H7 (cell line): Measurements from ENCODE around the gene DCUN1D2. TPM values are rescaled to one million over a fixed set of nuclear protein-coding genes. Genes with fewer than 3 reads are reported as not detected.
A peak's percentile ranks its signal among the peaks of the same experiment; 100 is the strongest.

Experiments used
- DNase-seq: peaks from one replicate; pipeline ENCODE4 v3.0.0; 2012
- H3K27me3 ChIP-seq: 2 replicates; pipeline ENCODE4 v1.6.0; 2011; ENCODE audit warnings: mild to moderate bottlenecking, low read length; ENCODE audit not compliant: control insufficient read depth, insufficient read depth
- H3K36me3 ChIP-seq: replicated peaks from 2 replicates; pipeline ENCODE4 v1.5.1; 2011; ENCODE audit warnings: low read length; ENCODE audit not compliant: control insufficient read depth, insufficient read depth
- H3K4me3 ChIP-seq: 2 replicates; pipeline ENCODE4 v1.5.1; 2011; ENCODE audit warnings: low read depth, mild to moderate bottlenecking, control low read depth, low read length, moderate library complexity; ENCODE audit not compliant: insufficient read depth
- total RNA-seq: library from RNA; depleted of rRNA; stranded (reverse); fragments of >200 nt; shearing (Covaris generic); gene quantifications from 2 replicates; pipeline ENCODE4 v1.2.3, GENCODE V29; 2014; rRNA removed

DCUN1D2 gene
- total RNA-seq, 1 experiment from 2014 or later = 15.5 TPM

- Histone ChIP-seq H3K27me3 (no peaks in the 10 kb centered on the region), H3K4me3 (no peak overlapping the region), H3K36me3 (no peaks in the 10 kb centered on the region)
- peak; percentile 44 for DNase-seq
These were observed 84.0 kb downstream of the DCUN1D2 start for GRCh38 chr13:113406321-113407102.

Other genes with a start within 250 kb of the DCUN1D2 start
- 98.8 and 106 TPM in 2 replicates for gene LAMP1, start 193.5 kb downstream of the DCUN1D2 start, total RNA-seq
- gene GRTP1, start 126.6 kb downstream of the DCUN1D2 start, total RNA-seq = 36.5 and 55.9 TPM in 2 replicates
- 0.89 and 1.4 TPM in 2 replicates for gene ADPRHL1, start 37.2 kb downstream of the DCUN1D2 start, total RNA-seq
- 62.2 and 78.2 TPM in 2 replicates for gene TFDP1, start 94.0 kb upstream of the DCUN1D2 start, total RNA-seq
- gene ATP4B, start 167.5 kb upstream of the DCUN1D2 start, total RNA-seq = 0.48 TPM in 1 of 2 replicates, not detected in the other
- gene GRK1, start 176.5 kb upstream of the DCUN1D2 start, total RNA-seq = 0.14 and 0.33 TPM in 2 replicates